Tibial nerve (tissue), 4 donors: Measurements from ENCODE around the gene ELF2.

Experiments used
- CTCF ChIP-seq, 5 experiments: fragments of 200-600 bp in 3 of 5; fragments of 450-650 bp in 2 of 5; sonication (generic) in 3 of 5; IDR thresholded peaks; one replicate each; pipeline ENCODE4 v1.5.1; 2016 to 2019; ENCODE audit warnings: antibody characterized with exemption in 5 of 5, mild to moderate bottlenecking in 3 of 5, moderate library complexity in 2 of 5
- EP300 ChIP-seq, 2 donors: sonication (generic); formaldehyde crosslinking; IDR thresholded peaks; one replicate each; pipeline ENCODE4 v1.6.1; 2017; ENCODE audit warnings: antibody characterized with exemption in 2 of 2, mild to moderate bottlenecking in 1 of 2
- POLR2A ChIP-seq, 2 donors: fragments of 450-650 bp; IDR thresholded peaks; one replicate each; pipeline ENCODE4 v1.6.1; 2017; ENCODE audit warnings: antibody characterized with exemption in 2 of 2, mild to moderate bottlenecking in 2 of 2, moderate library complexity in 2 of 2

GRCh38 chr4:139035650-139036049 is 141.4 kb downstream of the ELF2 start:
- TF ChIP-seq CTCF (IDR thresholded peaks at IDR 0.05): no peak
- TF ChIP-seq POLR2A (IDR thresholded peaks at IDR 0.05): no peak
- TF ChIP-seq EP300 (IDR thresholded peaks at IDR 0.05): no peak
